GM10266 (cell line): ENCODE measurements around the gene AAMDC.
"Not testable (repeated sequence)": the region's sequence is repeated elsewhere in the genome, so short reads cannot be mapped to it uniquely, and the experiment has no call there.

ENCODE experiments used
- DNase-seq: peaks from one replicate; pipeline ENCODE4 v3.0.0; 2012; ENCODE audit errors: extremely low spot score
- TF ChIP-seq, protein P1 (sequence below): IDR thresholded peaks from 2 replicates; pipeline ENCODE4 v1.5.1; 2012; ENCODE audit warnings: mild to moderate bottlenecking, low read depth; ENCODE audit not compliant: control insufficient read depth, insufficient read depth; ENCODE audit errors: missing control alignments

The AAMDC gene

GRCh38 chr11:77819921-77820564 is 901 bp upstream of the AAMDC start:
- peak; percentile 30 for DNase-seq
- TF ChIP-seq, protein P1, sequence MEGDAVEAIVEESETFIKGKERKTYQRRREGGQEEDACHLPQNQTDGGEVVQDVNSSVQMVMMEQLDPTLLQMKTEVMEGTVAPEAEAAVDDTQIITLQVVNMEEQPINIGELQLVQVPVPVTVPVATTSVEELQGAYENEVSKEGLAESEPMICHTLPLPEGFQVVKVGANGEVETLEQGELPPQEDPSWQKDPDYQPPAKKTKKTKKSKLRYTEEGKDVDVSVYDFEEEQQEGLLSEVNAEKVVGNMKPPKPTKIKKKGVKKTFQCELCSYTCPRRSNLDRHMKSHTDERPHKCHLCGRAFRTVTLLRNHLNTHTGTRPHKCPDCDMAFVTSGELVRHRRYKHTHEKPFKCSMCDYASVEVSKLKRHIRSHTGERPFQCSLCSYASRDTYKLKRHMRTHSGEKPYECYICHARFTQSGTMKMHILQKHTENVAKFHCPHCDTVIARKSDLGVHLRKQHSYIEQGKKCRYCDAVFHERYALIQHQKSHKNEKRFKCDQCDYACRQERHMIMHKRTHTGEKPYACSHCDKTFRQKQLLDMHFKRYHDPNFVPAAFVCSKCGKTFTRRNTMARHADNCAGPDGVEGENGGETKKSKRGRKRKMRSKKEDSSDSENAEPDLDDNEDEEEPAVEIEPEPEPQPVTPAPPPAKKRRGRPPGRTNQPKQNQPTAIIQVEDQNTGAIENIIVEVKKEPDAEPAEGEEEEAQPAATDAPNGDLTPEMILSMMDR = peak; percentile 1

DNA sequence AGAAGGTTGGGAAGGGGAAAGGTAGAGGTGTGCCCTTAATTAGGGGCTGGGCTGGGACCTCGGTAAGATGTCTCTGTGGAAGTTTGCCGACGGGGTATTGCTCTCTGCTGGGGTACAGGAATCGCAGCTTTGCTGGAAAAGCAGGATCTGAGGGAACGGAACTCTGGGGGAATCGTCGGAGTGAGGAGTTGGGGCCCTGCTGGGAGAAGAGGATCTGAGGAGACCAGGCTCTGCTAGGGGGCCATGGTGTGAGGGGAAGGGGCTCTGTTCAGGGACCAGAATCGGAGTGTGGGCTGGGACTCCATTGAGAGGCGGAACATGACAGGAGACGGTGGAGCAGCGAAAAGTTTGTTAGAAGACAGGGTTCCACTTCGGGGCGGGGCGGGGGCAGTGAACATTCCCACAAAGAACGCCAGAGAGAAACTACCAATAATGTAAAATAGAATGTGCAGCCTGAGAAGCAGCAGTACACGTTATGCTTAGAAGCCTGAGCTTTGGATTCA is 456 bp downstream of the AAMDC start:
- peak; percentile 7 for DNase-seq
- TF ChIP-seq, protein P1 = no peak

GRCh38 chr11:77822126-77822525 is 1.2 kb downstream of the AAMDC start:
- not testable (repeated sequence) for DNase-seq

GRCh38 chr11:77823775-77824174 is 2.8 kb downstream of the AAMDC start:
- no peak for DNase-seq
- TF ChIP-seq, protein P1 = no peak

DNA sequence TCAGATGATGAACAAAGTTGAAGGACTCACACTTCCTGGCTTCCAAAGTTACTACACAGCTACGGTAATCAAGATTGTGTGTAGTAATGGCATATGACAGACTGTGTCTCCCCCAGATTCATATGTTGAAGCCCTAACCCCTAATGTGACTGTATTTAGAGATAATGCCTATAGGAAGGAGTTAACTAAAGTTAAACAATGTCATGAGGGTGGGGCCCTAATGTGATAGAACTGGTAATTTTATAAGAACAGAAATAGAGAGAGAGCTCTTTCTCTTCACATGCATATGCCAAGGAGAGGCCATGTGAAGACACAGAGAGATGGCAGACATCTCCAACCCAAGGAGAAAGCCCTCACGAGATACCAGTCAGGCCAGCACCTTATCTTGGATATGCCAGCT is 8.0 kb downstream of the AAMDC start:
- no peak for DNase-seq
- TF ChIP-seq, protein P1 = no peak

DNA sequence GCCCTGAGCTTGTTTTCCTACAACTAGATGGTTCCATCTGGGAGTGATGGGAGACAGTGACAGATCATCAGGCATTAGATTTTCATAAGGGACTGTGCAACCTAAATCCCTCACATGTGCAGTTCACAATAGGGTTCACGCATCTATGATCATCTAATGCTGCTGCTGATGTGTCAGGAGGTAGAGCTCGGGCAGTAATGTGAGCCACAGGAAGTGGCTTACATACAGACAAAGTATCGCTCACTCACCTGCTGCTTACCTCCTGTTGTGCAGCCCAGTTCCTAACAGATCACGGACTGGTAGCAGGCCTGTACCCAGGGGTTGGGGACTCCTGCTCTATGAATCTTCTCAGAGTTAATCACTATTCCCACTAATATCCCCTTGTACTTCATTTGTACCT is 12.4 kb downstream of the AAMDC start:
- DNase-seq = no peak
- TF ChIP-seq, protein P1 = no peak

DNA sequence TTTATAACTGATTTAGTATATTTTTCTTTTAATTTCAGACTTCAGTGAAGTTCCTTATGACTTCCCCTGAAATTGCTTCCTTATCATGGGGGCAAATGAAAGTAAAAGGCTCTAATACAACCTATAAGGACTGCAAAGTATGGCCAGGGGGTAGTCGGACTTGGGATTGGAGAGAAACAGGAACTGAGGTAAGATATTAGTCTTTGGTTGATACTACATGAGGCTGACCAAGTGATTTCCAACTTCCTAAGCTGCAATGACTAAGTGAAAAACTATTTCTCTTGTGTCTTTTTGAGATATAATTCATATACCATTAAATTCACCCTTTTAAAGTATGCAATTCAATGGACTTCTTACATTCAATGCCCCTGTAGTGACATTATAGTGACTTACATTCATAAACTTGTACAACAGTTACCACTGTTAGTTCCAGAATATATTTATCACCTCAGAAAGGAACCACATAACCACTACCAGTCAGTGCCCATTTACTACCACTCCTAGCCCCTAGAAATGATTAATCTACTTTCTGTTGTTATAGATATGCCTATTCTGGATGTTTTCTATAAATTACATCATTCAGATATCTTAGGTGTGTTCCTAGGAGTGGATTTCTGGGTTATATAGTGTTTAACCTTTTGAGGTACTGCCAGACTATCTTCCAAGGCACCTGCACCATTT is 21.6 kb downstream of the AAMDC start:
- TF ChIP-seq, protein P1 = no peak

GRCh38 chr11:77843700-77844099 is 22.8 kb downstream of the AAMDC start:
- not testable (repeated sequence) for DNase-seq

More for the DNA sequence above, 21.6 kb downstream of the AAMDC start:
- no peak for DNase-seq
